Pancreas (tissue), 10 donors: ENCODE measurements around the gene CMPK1. TPM values are rescaled to one million over a fixed set of nuclear protein-coding genes. Genes with fewer than 3 reads are reported as not detected.
"Not testable (repeated sequence)": the region's sequence is repeated elsewhere in the genome, so short reads cannot be mapped to it uniquely, and the experiment has no call there.

Source experiments
- ATAC-seq, 4 donors: fragments of 200-7000 bp; cut with Tn5 transposase; one replicate each; pipeline versions ENCODE4 v1.8.0 to v1.9.1; 2020; ENCODE audit warnings: mild to moderate bottlenecking in 4 of 4, moderate library complexity in 4 of 4
- DNase-seq, 6 donors: peaks; one replicate each; pipeline ENCODE4 v3.0.0-alpha.2; 2020
- FAIRE-seq: peaks from 2 replicates; lab custom pipeline; 2012; peaks lifted over from hg19 to GRCh38; lab: Jason Lieb, UNC
- H3K27ac ChIP-seq, 4 donors: fragments of 200-600 bp; sonication (generic); 1 replicate in 3 of 4; 2 replicates in 1 of 4; pipeline versions ENCODE4 v1.5.0 to v1.8.0; 2020
- H3K27me3 ChIP-seq, 4 donors: fragments of 200-600 bp; one replicate each; pipeline ENCODE4 v1.8.0; 2021
- H3K36me3 ChIP-seq, 3 donors: fragments of 200-600 bp; sonication (generic) in 1 of 3; one replicate each; pipeline versions ENCODE4 v1.5.0 to v1.8.0; 2020 to 2021
- H3K4me1 ChIP-seq, 3 donors: fragments of 200-600 bp; one replicate each; pipeline ENCODE4 v1.8.0; 2021
- H3K4me3 ChIP-seq, 4 donors: fragments of 200-600 bp; sonication (generic) in 2 of 4; one replicate each; pipeline versions ENCODE4 v1.5.0 to v1.8.0; 2020 to 2021
- H3K9me3 ChIP-seq, 4 donors: fragments of 200-600 bp; one replicate each; pipeline ENCODE4 v1.8.0; 2021
- CTCF ChIP-seq, 4 donors: fragments of 200-600 bp; sonication (generic) in 3 of 4; IDR thresholded peaks; one replicate each; pipeline versions ENCODE4 v1.5.0 to v1.8.0; 2021; ENCODE audit warnings: antibody characterized with exemption in 4 of 4
- WGBS, 2 donors: extraction: QIAGEN DNeasy Blood & Tissue Kit; methylation state at CpG; one replicate each; pipeline ENCODE4 v1.1.7; 2013; 5-methylcytosine and 5-hydroxymethylcytosine counted together
- intact Hi-C, 3 donors: fragments of 100-400 bp; cut with DNase I; formaldehyde crosslinking; loops; one replicate each; pipeline versions ENCODE4 v1.11.1 to v1.14.2; 2022
- polyA plus RNA-seq, 2 donors: library from polyadenylated mRNA; stranded (reverse); fragments of 200-250 nt; gene quantifications; one replicate each; pipeline ENCODE4 v1.2.3, GENCODE V29; 2013
- total RNA-seq, 6 donors: library from RNA; stranded (reverse); fragmentation: NEBNext Ultra II Directional in 4 of 6; extraction: Animal tissue kit (Norgen Biotek cat#: 25700) in 4 of 6; gene quantifications; one replicate each; pipeline versions ENCODE4 v1.2.1 to v1.2.4, GENCODE V29; 2021 to 2023
- donor health status: healthy with polysubstance abuse.
- donor health status: DM: no; HTN: no; CAD: no; lungs with moderate emphysema.
- donor health status: DM: no; HTN: no; CAD: no.
- donor health status: control.
- donor health status: control.
- donor health status: Bipolar disorder and iron deficiency.
- donor health status: DM: yes; HTN: yes; CAD: no.
- donor health status: DM: no; HTN: no; CAD: no.
- donor health status: DM: no; HTN: no; CAD: no.
- donor health status: DM: yes; HTN: yes; CAD: no.

CMPK1 gene
- total and polyA plus RNA-seq, 8 donors = 43.8 to 93.0 (median 65.7) TPM

GRCh38 chr1:47309427-47309826, 24.2 kb upstream of the CMPK1 start:
- FAIRE-seq = no peak
- no peak for TF ChIP-seq CTCF (IDR thresholded peaks at IDR 0.05)
- no peaks in the 10 kb centered on the region for H3K4me1 ChIP-seq
- intact Hi-C loops = no loop called here
- 84 to 91% methylated on average over 4 of the region's 4 CpGs for WGBS, 2 donors
- ATAC-seq = no peak
- H3K4me3 ChIP-seq = no peak overlapping the region
- no peak for DNase-seq
- no peaks in the 10 kb centered on the region for H3K27me3 ChIP-seq
- H3K9me3 ChIP-seq = no peaks in the 10 kb centered on the region
- H3K27ac ChIP-seq = no peak overlapping the region
- H3K36me3 ChIP-seq = no peaks in the 10 kb centered on the region

GRCh38 chr1:47313915-47314664, 19.5 kb upstream of the CMPK1 start, which contains the start of gene STIL:
TSS of gene STIL (minus strand) at chr1:47314147. CDS start at chr1:47310319, 3,828 bp downstream.
- no peak for TF ChIP-seq CTCF (IDR thresholded peaks at IDR 0.05)
- H3K27me3 ChIP-seq = no peaks in the 10 kb centered on the region
- H3K36me3 ChIP-seq = no peaks in the 10 kb centered on the region
- FAIRE-seq (peak; percentile 97), ATAC-seq (peak; percentile 99 to 100 (median 100)), DNase-seq (peak; percentile 97 to 99 (median 98))
- H3K4me3 ChIP-seq = peak within 1 kb of the TSS; percentile 56 to 92 (median 63)
- no peaks in the 10 kb centered on the region for H3K4me1 ChIP-seq
- peak within 1 kb of the TSS; percentile 45 to 90 (median 76) for H3K27ac ChIP-seq
- WGBS, 2 donors = 0% methylated on average over 54 of the region's 54 CpGs
- no peaks in the 10 kb centered on the region for H3K9me3 ChIP-seq
- intact Hi-C loops = no loop called here

GRCh38 chr1:47317841-47318240, 15.7 kb upstream of the CMPK1 start:
- TF ChIP-seq CTCF (IDR thresholded peaks at IDR 0.05) = no peak
- no peaks in the 10 kb centered on the region for H3K27me3 ChIP-seq
- H3K4me3 ChIP-seq = no peak overlapping the region
- H3K9me3 ChIP-seq = no peaks in the 10 kb centered on the region
- H3K4me1 ChIP-seq = no peaks in the 10 kb centered on the region
- no peak overlapping the region for H3K27ac ChIP-seq
- WGBS, 2 donors = 73 to 88% methylated on average over 1 of the region's 1 CpG
- no peaks in the 10 kb centered on the region for H3K36me3 ChIP-seq
- no peak for FAIRE-seq
- DNase-seq = no peak
- intact Hi-C loops = no loop called here
- ATAC-seq = no peak

GRCh38 chr1:47319968-47320367, 13.6 kb upstream of the CMPK1 start:
- ATAC-seq, H3K9me3 ChIP-seq, H3K27ac ChIP-seq, intact Hi-C loops, H3K27me3 ChIP-seq, DNase-seq, FAIRE-seq, H3K4me1 ChIP-seq, H3K4me3 ChIP-seq, H3K36me3 ChIP-seq: not testable (repeated sequence)
- WGBS, 2 donors = 85 to 90% methylated on average over 13 to 14 of the region's 14 CpGs

GRCh38 chr1:47323599-47324031, 10.0 kb upstream of the CMPK1 start:
- H3K9me3 ChIP-seq = no peaks in the 10 kb centered on the region
- no peak for TF ChIP-seq CTCF (IDR thresholded peaks at IDR 0.05)
- H3K4me1 ChIP-seq = peaks cover 0 to 6% (median 0%) of the 10 kb centered on the region in 3 donors
- no peaks in the 10 kb centered on the region for H3K27me3 ChIP-seq
- WGBS, 2 donors = 0 to 15% methylated on average over 1 of the region's 1 CpG
- no peak for DNase-seq
- H3K4me3 ChIP-seq = no peak overlapping the region
- intact Hi-C loops = no loop called here
- FAIRE-seq = peak; percentile 74
- H3K27ac ChIP-seq = peak overlapping the region; percentile 22 to 91 (median 64)
- ATAC-seq = peak; percentile 78 to 91 (median 88)
- H3K36me3 ChIP-seq = no peaks in the 10 kb centered on the region
